GM19468 (cell line): ENCODE data around the gene GOT1.

ENCODE experiments used
- ATAC-seq: cut with Tn5 transposase; IDR thresholded peaks from one replicate; pipeline ENCODE4 v1.9.1; 2021; ENCODE audit warnings: mild to moderate bottlenecking, moderate library complexity, moderate number of reproducible peaks; ENCODE audit not compliant: unreplicated experiment; ENCODE audit errors: extremely low read depth

Gene GOT1

DNA sequence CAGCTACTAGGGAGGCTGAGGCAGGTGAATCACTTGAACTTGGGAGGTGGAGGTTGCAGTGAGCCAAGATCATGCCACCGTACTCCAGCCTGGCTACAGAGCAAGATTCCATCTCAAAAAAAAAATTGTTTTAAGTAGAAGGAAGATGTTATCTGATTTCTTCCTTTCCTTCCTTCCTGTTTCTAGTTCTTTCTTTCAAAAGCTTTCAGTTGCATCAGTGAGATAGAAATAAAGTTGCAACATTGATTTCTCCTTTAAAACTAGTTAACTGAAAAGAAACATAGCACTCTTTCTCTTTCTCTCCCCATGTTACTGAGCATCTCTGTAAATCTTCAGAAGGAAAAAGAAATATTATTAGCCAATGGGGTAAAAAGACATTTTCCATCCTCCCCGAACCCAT lies 63.8 kb downstream of the GOT1 start:
- no peak for ATAC-seq

DNA sequence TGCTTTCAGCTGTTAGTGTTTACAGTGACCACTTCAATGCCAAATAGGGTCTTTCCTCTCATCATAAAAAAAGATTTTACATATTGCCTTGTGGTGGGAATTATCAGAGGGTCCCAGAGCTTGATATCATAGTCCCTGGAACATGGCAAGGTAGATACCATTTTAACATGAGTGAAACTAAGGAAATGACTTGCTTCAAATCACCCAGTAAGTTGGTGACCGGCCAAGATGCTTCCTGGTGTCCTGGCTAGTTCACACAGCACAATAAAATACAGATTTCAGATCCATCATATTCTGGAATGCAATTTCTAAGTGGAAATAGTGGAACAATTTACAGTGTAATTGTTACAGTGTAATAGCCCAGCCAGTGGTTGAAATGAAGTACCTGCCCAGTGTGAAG lies 64.7 kb downstream of the GOT1 start:
- ATAC-seq: no peak

DNA sequence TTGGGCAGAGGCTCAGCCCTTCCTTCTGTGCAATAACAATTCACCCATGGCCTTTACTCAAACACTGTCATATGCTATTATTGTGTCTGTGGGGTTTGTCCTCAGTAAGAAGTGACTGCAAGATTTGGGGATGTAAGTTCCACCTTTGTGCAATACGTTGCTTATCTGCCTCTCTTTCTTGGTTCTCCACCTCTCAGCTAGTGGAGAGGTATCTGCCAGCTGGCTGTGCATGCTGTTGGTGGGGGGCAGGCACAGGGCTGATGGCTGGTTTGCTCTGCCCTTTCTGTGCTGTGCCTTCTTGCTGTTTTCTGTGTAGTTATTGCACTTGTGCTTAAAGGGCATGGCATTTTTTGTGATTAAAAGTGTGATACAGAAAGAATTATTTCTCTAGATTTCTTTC lies 65.1 kb downstream of the GOT1 start:
- ATAC-seq: no peak

- no peak for ATAC-seq
These were observed 66.3 kb downstream of the GOT1 start for GRCh38 chr10:99364125-99364524.

- no peak for ATAC-seq
These were observed 69.5 kb downstream of the GOT1 start for GRCh38 chr10:99360934-99361333.

DNA sequence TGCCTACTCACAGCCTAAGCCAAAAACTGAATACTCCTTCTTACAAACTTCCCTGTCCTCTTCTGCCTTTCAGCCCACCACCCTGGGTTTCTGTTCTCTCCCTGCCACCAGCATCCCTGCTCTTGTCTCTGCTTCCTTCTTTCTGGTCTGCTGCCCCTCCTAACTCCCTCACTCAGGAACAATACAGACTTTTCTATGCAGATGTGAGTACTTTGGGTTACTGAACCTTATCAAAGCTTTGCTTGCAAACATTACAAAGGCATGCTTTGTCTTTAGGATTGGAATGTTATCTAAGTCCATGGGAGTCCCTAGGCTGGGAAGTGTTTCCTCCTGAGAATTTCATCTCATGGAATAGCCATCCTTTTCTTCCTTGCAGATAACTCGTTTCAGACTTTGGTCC lies 72.3 kb downstream of the GOT1 start:
- no peak for ATAC-seq

- ATAC-seq: no peak
These were observed 72.7 kb downstream of the GOT1 start for GRCh38 chr10:99357691-99358090.

GRCh38 chr10:99353182-99353581 lies 77.2 kb downstream of the GOT1 start:
- no peak for ATAC-seq

GRCh38 chr10:99347672-99348071 lies 82.8 kb downstream of the GOT1 start:
- no peak for ATAC-seq
